ENCODE results near the gene IL17A.
"Not testable (repeated sequence)": the region's sequence is repeated elsewhere in the genome, so short reads cannot be mapped to it uniquely, and the experiment has no call there.

The IL17A gene

GRCh38 chr6:52164319-52165094 lies 21.7 kb upstream of the IL17A start:
- no peak for DNase-seq

DNA sequence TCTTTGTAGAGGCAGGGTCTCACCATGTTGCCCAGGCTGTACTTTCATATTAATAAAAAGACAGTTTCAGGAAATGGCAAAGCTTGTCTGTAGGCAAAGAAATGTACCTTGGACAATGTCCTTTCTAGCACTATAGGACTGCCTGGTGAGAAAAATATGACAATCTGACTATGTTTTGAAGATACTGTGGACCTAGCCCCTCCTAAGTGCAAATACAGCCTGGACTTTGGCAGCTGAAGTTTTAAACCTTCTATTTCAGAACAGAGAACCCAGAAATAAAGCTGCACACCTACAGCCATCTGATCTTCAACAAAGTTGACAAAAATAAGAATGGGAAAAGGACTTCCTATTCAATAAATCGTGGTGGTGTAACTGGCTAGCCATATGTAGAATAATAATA lies 18.9 kb upstream of the IL17A start:
- DNase-seq: no peak

- DNase-seq: not testable (repeated sequence)
Measured at GRCh38 chr6:52168351-52168750, 17.8 kb upstream of the IL17A start.

DNA sequence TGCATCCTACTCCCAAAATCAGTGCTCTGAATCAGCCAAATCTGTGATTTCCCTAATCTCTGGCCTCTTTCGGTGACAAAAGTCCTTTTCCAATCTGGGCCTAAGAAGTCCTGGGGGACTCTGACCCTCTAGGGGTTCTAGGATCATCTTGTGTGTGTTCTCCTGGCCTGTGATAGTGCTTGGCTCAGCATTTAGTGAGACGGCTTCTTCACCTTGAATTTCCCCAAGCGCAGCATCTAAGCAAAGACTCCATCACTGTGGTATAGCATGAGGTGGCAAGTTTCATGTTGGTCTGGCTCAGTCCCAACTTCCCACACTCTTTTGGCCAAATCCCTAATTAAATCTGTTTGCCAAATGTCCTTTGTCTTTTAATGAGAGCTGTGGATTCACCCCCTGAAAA lies 12.1 kb upstream of the IL17A start:
- no peak for DNase-seq

- DNase-seq: no peak
Measured at GRCh38 chr6:52176550-52176949, 9.6 kb upstream of the IL17A start.

- no peak for DNase-seq
Measured at GRCh38 chr6:52177961-52178360, 8.2 kb upstream of the IL17A start.

GRCh38 chr6:52180787-52181558 lies 5.2 kb upstream of the IL17A start:
- DNase-seq: no peak

GRCh38 chr6:52183131-52183713 lies 3.0 kb upstream of the IL17A start:
- no peak for DNase-seq

- no peak for DNase-seq
Measured at GRCh38 chr6:52186480-52186879, 305 bp downstream of the IL17A start.

- DNase-seq: no peak
Measured at GRCh38 chr6:52187098-52187497, 923 bp downstream of the IL17A start.

GRCh38 chr6:52189974-52190373 lies 3.8 kb downstream of the IL17A start:
- no peak for DNase-seq

DNA sequence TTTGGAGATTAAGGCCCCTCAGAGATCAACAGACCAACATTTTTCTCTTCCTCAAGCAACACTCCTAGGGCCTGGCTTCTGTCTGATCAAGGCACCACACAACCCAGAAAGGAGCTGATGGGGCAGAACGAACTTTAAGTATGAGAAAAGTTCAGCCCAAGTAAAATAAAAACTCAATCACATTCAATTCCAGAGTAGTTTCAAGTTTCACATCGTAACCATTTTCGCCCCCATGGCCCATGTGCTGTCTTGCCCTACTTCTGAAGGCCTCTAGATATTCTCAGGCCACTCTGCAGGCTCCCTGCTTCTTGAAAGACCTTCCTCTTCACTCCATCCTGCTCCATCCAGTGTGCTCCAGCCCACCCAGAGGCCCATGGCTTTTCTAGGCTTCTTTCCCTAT lies 4.2 kb downstream of the IL17A start:
- no peak for DNase-seq

- DNase-seq: no peak
Measured at GRCh38 chr6:52191824-52192223, 5.6 kb downstream of the IL17A start.

DNA sequence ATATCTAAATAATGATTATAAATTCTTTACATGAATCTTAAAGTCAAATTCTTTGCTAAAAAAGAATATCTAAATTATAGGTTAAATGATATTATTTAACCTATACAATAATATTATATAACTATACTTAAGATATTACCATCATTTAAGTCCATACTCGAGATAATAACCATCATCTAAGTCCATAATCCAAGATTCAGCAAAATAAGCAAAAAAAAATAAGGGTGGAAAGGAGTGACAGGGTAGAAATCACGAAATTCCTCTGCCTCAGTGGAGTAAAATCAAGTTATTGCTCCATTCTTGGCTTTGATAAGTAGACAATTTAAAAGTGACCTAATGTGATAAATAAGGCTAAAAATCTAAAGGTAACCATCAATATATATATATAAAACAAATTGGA lies 9.7 kb downstream of the IL17A start:
- DNase-seq: no peak

DNA sequence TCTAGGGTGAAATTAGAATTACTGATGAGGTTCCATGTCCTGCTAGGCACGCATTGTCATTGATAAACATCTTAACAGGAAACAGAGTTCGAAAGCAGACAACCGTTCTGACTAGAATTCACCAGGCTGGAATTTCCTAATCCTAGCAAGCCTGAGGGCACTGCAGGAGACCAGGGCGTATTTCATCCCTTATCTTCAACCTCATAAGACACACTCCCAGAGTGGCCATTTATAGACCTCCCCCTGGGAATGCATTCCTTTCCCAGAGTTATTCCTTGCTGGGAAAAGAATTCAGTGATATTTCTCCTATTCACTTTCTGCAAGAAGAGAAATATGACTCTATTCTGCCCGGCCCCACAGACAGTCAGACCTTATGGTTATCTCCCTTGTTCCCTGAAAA lies 13.9 kb downstream of the IL17A start:
- not testable (repeated sequence) for DNase-seq

GRCh38 chr6:52201046-52201445 lies 14.9 kb downstream of the IL17A start:
- DNase-seq: no peak

- no peak for DNase-seq
Measured at GRCh38 chr6:52201493-52201892, 15.3 kb downstream of the IL17A start.

GRCh38 chr6:52207066-52207465 lies 20.9 kb downstream of the IL17A start:
- DNase-seq: no peak

GRCh38 chr6:52208612-52209011 lies 22.4 kb downstream of the IL17A start:
- DNase-seq: no peak

GRCh38 chr6:52209770-52210169 lies 23.6 kb downstream of the IL17A start:
- no peak for DNase-seq

- no peak for DNase-seq
Measured at GRCh38 chr6:52210227-52210626, 24.1 kb downstream of the IL17A start.

- no peak for DNase-seq
Measured at GRCh38 chr6:52213127-52213526, 27.0 kb downstream of the IL17A start.

DNA sequence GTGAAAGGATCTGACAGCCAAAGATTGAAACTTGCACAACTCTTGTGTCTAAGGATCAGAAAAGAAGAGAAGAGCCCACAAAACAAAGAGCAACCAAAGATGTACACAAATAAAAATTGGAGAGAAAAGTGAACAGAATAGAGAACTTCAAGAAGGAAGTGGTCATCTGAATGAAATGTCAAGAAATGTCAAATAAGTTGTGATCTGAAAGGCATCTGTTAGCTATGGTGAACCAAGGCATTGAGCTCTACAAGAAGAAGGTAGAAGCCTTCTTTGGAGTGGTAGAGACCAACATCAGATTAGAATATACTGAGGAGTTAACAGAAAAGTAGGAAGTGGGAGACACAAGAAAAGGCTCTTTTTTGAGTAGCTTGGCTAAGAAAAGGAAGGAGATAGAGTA lies 29.6 kb downstream of the IL17A start:
- DNase-seq: no peak

- DNase-seq: no peak
Measured at GRCh38 chr6:52216932-52217575, 30.9 kb downstream of the IL17A start.
